ENCODE data around the gene ESR2.
"Not testable (repeated sequence)": the region's sequence is repeated elsewhere in the genome, so short reads cannot be mapped to it uniquely, and the experiment has no call there.

Gene ESR2

DNA sequence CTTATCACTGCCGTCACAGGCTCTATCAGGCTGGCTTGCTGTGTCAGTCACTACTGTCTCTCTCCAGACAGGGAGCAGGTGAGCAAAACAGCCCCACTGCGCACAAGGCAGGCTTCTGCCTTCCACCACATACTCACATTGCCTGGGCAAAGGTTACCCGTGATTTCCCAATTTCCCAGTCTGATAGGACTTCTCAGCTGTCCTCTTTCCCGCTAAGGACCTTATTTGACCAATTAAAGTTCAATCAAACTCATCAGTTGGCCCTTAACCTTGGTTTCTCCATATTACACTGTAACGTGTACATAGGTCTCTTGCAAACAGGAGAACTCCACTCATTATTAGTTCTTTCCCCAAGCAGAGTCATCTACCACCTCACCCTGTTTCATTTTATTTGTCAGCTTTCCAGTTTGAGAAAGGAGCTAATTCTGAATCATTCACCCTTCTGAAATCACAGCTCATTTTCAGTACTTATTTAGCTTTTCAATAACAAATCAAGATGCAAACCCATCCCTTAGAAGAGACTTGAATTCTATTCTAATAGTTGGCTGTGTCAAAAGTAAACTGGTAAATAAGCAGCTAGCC is 170.8 kb downstream of the ESR2 start:
- no peak for DNase-seq

DNA sequence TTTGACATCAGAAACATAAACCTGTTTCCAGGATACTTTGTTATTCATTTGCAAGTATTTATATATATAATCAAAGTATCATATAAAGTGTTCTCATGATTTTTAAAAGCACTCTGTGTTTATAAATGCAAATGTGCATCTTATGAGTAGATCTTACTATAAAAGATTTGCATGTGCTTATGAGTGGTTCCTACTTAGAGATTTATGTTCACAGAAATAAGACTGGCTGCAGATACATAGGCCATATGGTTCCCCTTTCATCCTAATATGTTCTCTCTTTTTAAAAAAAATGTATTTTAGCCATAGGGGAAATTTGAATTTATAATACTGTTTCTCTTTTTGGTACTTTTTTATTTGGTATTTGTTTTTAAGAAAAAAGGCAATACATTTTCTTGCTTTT is 174.2 kb downstream of the ESR2 start:
- DNase-seq = no peak

DNA sequence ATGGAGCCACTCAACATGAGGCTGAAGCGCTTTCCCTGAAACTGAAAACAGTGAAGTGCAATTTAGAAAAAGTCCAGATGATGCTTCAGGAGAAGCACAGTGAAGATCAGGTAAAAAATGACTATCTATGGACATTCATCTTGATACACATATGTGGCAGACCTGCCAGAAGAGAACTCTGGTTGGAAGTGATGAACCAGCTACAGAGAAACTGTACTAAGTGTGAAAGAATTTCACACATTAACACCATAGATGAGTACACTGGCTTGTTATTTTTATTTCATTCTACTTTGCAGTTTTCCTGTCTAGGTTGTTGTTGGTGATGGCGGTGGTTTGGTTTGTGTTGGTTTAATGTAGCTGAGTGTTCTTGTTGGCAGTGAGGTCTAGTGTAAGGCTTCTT is 174.7 kb downstream of the ESR2 start:
- no peak for DNase-seq

- no peak for DNase-seq
Measured at GRCh38 chr14:64118892-64119291, 175.3 kb downstream of the ESR2 start.

DNA sequence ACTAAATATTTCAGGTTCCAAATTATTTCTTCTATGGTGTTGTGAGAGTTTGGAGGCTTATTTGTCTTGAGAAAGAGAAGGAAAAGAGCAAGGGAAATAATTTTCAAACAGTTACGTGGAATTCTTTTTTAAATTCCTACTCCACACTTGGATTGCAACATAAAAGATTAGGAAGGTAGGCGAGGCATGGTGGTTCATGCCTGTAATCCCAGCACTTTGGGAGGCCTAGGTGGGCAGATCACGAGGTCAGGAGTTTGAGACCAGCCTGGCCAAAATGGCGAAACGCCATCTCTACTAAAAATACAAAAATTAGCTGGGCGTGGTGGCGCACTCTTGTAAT is 175.8 kb downstream of the ESR2 start:
- DNase-seq = not testable (repeated sequence)

DNA sequence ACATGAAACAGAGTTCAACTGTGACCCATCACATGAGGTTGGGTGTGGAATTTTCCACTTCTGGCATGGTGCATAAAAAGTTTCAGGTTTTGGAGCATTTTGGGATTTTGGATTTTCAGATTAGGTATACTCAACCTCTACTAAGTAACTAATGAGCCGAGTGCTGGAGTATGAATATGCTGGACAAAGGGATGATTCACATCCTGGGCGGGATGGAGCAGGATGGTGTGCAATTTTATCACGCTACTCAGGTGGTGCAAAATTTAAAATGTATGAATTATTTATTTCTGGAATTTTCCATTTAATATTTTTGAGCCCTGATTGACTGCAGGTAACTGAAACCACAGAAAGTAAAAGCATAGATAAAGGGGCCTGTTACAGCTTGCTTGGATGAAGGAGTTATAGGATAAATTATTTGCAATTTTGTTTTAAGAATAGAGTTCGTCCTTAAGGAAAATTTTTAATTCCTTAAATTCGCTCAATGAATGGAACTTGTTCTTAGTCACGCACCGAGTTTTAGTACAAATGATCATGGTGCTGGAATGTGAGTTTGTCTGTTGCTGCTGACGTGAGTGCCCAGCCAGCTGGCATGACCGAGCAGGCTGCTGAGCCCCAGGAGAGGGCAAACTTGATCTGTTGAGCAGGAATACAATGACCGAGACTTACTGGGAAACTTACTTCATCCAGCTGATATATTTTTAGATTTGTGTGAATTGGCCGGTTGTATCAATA is 176.3 kb downstream of the ESR2 start:
- peak; percentile 54 for DNase-seq

DNA sequence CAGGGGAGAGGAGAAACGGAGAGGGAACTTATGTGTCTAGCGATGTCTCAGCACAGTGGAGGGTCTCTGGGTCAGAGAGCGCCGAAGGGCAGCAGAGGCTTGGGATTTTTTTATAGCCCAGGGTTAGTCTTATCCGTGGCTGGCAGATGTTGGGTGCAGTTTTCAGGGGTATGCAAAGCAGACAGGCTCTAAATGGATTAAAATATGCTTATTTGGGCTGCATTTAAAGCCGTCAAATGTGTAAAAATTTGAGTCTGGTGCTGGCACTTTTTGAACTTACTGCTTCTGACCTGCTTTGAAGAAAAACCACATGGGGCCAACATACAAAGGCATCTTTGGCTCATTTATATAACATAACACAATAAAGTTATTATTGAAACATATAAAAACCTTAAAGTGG is 178.8 kb downstream of the ESR2 start:
- no peak for DNase-seq

- no peak for DNase-seq
Measured at GRCh38 chr14:64114796-64115195, 179.4 kb downstream of the ESR2 start.

DNA sequence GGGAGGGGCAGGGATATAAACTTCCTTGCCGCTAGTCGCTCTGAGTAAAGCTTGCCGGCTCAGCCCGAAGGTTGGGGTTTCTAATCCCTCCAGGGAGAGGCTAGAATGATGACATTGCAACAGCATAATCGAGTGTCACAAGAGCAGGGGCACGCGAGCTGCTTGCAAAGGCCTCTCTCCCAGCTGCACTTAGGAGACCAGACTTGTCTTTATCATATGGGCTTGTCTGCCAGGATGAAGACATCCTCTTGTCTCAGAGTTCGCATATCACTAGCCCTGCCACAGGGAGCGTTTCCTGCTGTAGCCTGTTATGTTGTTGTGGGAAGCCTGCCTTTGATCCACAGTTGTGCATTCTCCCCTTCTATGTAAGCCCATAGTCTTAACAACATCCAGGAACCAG is 180.0 kb downstream of the ESR2 start:
- DNase-seq = no peak

- DNase-seq = no peak
Measured at GRCh38 chr14:64112867-64113678, 181.1 kb downstream of the ESR2 start.

DNA sequence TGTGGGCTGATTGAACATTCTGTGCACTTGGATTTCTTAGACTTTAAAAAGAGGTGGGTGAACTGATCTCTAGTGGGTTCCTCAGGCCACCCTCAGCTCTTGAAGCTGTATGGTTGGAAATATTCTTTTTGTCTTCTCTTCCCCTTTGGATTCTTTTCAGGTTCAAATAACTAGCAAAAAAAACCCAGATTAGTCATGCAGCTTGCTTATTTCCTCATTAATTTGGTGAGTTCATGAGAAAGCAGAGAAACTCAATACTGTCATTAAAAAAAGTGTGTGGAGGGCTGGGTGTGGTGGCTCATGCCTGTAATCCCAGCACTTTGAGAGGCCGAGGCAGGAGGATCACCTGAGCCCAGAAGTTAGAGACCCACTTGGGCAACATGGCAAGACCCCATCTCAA is 183.4 kb downstream of the ESR2 start:
- DNase-seq = no peak

GRCh38 chr14:64109819-64110554 is 184.2 kb downstream of the ESR2 start:
- no peak for DNase-seq

DNA sequence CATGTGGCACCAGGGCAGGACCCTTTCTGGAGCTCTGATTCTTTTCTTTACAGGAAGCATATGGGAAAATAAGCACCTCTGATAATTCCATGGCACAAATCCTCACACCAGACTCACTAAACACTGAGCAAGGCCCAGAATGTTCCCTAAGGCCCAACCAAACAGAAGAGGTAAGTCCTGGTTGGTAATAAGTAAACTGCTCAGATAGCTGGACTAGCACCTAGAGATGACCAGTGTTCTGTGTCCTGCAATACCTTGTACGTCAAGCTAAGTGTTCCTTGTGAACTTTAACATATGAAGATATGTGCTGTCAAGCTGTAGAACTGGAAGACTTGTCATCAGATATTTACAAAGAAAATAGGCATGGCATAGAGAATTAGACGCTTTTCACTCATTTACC is 186.7 kb downstream of the ESR2 start:
- no peak for DNase-seq

DNA sequence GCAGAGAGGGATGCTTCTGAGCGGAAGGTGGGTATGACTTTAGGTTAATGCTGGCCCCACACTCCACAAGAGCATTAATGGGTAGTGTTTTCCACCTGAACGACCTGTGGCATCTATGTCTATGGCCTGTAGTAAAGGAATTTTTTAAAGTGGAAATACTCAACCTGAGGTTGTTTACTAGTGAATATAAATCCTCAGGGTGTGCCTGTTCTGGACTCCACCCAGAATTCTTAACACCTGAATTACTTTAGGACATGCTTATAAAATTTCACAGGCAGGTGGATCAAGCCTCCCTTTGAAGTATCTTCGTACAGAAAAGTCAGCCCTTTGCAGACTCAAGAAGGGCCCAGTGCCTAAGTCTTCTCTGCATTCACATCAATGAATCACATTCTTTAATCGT is 196.1 kb downstream of the ESR2 start:
- DNase-seq = no peak

GRCh38 chr14:64095620-64096019 is 198.6 kb downstream of the ESR2 start:
- DNase-seq = no peak

DNA sequence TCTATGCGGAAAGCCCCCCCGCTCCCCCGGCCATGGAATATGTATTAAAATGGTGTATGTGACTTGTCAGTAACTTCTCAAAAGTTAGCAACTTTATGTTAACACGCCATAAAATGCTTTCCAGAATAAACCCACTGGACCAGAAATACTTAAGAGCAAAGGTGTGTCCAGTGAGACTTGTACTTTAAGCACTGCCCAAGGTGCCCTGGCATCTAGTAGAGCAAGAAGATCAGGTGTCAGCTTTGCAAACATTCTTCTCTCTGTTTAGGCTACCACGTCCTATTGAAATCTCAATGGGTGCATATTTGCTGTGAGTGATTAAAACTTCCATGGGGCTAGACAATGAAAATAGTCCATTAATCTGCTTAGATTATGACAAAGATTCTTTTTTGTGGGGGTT is 201.2 kb downstream of the ESR2 start:
- no peak for DNase-seq

DNA sequence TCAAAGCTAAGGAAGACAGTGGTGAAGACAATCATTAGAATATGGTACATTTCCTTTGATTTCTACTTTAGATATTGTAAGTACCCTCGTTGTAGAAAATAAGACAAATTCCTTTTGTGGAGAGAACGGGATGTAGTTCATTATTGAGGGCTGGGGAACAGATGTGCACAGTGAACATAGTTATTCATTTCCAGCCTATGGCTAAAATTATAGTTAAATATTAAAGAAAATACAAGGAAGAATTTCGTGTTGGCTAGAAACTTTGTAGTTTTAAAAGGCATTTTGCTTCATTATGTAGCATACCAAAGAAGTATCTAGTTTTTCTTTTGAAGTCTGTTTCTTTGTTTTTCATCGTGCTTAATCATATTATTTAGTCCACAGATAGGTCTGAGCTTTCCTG is 201.8 kb downstream of the ESR2 start:
- DNase-seq = no peak

GRCh38 chr14:64091217-64091616 is 203.0 kb downstream of the ESR2 start:
- no peak for DNase-seq

DNA sequence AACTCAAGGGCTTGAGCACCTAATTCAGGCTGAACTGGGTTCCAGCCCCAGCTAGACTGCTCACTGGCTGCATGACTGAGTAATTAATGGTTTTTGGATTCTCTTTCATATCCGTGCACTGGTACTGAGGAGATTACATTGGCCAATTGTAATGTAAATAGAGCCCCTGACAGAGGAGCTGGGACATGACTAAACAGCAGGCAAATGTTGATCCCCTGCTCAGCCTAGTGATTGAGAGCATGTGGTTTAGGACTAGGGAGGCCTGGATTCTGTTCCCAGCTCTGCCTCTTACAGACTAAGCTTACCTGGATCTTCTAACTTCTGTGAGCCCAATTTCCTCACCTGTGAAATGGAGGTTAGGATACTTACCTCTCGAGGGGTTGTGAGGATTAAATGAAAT is 204.3 kb downstream of the ESR2 start:
- no peak for DNase-seq

GRCh38 chr14:64088647-64088964 is 205.6 kb downstream of the ESR2 start:
- no peak for DNase-seq

DNA sequence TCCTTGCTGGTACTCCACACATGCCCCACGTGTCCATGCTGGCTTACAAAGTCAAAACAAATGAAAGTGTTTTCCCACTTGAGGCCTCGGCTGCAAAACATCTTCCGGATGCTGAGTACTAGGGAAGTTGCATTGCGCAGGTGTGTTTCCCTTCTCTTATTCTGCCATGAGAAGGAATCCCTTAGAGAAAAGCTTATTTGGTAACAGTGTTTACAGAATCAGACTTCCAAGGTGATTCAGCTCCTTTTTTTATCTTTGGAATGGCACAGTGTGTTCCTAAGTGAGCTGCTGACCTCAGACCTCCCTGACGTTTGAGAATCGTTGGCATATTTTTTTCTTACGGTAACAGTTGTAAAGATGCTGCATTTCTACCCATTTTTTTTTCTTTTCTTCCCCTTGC is 211.3 kb downstream of the ESR2 start:
- no peak for DNase-seq

DNA sequence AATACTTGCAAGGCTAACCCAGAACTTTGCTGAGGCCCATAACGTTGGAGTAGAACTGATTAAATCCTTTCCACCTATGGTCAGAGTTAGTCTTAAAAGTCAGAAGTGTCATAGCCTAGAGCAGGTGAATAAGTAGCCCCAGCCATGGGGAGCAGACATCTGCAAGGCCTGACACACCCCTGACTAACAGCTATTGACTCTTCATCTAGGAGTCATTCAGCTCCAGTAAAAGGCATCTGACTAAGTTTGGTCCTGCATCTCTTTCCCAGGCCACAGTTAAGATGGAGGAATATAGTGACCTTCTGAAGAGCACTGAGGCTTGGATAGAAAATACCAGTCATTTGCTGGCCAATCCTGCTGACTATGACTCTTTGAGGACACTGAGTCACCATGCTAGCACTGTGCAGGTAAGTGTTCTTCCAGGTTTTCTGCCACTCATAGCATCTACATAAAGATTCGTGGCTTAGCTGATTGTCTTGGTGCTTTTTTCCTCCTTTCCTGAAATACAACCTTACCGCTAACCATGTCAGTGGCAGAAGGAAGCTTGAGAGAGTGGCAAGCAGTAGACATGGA is 212.9 kb downstream of the ESR2 start:
- no peak for DNase-seq

- DNase-seq = no peak
Measured at GRCh38 chr14:64080452-64080851, 213.7 kb downstream of the ESR2 start.

All from left hindlimb (tissue), 1 donor.